Esophagus muscularis mucosa (tissue), 4 donors: ENCODE data around the gene TSPYL2.

Experiments
- EP300 ChIP-seq: sonication (generic); formaldehyde crosslinking; IDR thresholded peaks from one replicate; pipeline ENCODE4 v1.6.1; 2017; ENCODE audit warnings: antibody characterized with exemption
- POLR2A ChIP-seq: fragments of 450-650 bp; IDR thresholded peaks from one replicate; pipeline ENCODE4 v1.6.1; 2017; ENCODE audit warnings: antibody characterized with exemption, moderate library complexity, mild to moderate bottlenecking, low read depth
- POLR2AphosphoS5 ChIP-seq, 2 donors: sonication (generic); formaldehyde crosslinking; IDR thresholded peaks; one replicate each; pipeline ENCODE4 v1.6.1; 2017; ENCODE audit warnings: antibody characterized with exemption in 2 of 2
- TF ChIP-seq, protein P1 (sequence below), 3 experiments: fragments of 200-600 bp in 2 of 3; fragments of 450-650 bp in 1 of 3; sonication (generic) in 2 of 3; IDR thresholded peaks; one replicate each; pipeline ENCODE4 v1.5.1; 2017 to 2019; ENCODE audit warnings: antibody characterized with exemption in 3 of 3, mild to moderate bottlenecking in 2 of 3, moderate library complexity in 1 of 3

DNA sequence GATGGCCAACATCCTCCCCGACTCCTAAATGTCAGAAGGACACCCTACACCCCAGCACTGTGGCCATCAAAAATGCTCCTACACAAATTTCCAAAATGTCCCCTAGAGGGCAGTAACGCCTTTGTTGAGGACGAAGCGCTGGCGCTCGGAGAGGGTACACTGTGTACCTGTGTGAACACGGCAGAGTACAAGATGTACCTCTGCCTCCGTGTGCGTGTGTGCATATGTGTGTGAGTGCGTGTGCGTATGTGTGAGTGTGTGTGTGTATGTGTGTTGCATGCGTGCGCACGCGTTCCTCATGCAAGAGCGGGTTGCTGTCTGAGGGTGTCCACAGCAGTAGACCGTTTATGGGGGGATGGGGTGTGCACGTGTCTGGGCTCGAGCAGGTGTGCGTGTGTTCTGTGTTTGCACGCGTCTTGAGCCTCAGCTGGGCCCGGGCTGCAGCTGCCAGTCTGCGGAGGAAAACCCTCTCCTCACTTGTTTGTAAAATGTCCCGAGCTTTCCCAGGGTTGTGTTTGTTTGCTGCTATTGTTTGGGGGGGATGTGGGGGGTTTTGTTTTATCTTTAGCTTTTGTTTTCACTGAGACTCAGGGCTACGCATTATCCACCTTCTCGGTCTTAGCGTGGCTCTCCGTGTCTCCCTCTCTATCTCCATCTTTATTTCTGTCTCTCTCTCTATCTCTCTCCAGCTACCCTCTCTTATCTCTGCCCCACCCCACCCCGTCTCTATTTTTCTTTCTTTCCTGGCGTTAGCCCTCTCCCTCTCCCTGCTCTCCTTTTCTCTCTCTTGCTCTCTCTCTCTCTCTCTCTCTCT is 10.4 kb upstream of the TSPYL2 start:
- TF ChIP-seq, protein P1, sequence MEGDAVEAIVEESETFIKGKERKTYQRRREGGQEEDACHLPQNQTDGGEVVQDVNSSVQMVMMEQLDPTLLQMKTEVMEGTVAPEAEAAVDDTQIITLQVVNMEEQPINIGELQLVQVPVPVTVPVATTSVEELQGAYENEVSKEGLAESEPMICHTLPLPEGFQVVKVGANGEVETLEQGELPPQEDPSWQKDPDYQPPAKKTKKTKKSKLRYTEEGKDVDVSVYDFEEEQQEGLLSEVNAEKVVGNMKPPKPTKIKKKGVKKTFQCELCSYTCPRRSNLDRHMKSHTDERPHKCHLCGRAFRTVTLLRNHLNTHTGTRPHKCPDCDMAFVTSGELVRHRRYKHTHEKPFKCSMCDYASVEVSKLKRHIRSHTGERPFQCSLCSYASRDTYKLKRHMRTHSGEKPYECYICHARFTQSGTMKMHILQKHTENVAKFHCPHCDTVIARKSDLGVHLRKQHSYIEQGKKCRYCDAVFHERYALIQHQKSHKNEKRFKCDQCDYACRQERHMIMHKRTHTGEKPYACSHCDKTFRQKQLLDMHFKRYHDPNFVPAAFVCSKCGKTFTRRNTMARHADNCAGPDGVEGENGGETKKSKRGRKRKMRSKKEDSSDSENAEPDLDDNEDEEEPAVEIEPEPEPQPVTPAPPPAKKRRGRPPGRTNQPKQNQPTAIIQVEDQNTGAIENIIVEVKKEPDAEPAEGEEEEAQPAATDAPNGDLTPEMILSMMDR (IDR thresholded peaks at IDR 0.05): peak; percentile 61 to 75 (median 66)
- peak; percentile 96 to 98 for TF ChIP-seq POLR2AphosphoS5 (IDR thresholded peaks at IDR 0.05)
- no peak for TF ChIP-seq POLR2A
- peak; percentile 100 for TF ChIP-seq EP300
